Right hindlimb (tissue), 1 donor: ENCODE measurements around the gene SPAG7.
A peak's percentile ranks its signal among the peaks of the same experiment; 100 is the strongest.

Experiments
- DNase-seq: peaks from one replicate; pipeline ENCODE4 v3.0.0-alpha.2; 2018

SPAG7 gene

GRCh38 chr17:4967539-4968485 is at the start of gene SPAG7:
Gene SPAG7 (minus strand): TSS chr17:4967817. CDS start chr17:4967804, 13 bp downstream.
- DNase-seq = peak; percentile 98

GRCh38 chr17:5014357-5014756 is 46.7 kb upstream of the SPAG7 start:
- no peak for DNase-seq

- DNase-seq = no peak
Measured at GRCh38 chr17:5011928-5012327, 44.3 kb upstream of the SPAG7 start.

GRCh38 chr17:5003214-5003867 is 35.7 kb upstream of the SPAG7 start:
- no peak for DNase-seq

- DNase-seq = no peak
Measured at GRCh38 chr17:5002121-5002788, 34.6 kb upstream of the SPAG7 start.

- DNase-seq = peak; percentile 54
Measured at GRCh38 chr17:5000237-5000639, 32.6 kb upstream of the SPAG7 start.

GRCh38 chr17:4999430-5000093 is 31.9 kb upstream of the SPAG7 start:
- DNase-seq = no peak

GRCh38 chr17:4998732-4999429 is 31.3 kb upstream of the SPAG7 start:
- DNase-seq = no peak

GRCh38 chr17:4998027-4998731 is 30.6 kb upstream of the SPAG7 start:
- DNase-seq = peak; percentile 40

- DNase-seq = peak; percentile 95
Measured at GRCh38 chr17:4997302-4998026, 29.8 kb upstream of the SPAG7 start, which contains the start of the genes INCA1 and KIF1C. Gene INCA1 (minus strand): TSS chr17:4997522. CDS start chr17:4994437, 3,085 bp downstream. Gene KIF1C (plus strand): TSS chr17:4997950. CDS start chr17:5000247, 2,297 bp downstream.

GRCh38 chr17:4994081-4994595 is 26.5 kb upstream of the SPAG7 start:
- no peak for DNase-seq

- peak; percentile 54 for DNase-seq
Measured at GRCh38 chr17:4987767-4988567, 20.4 kb upstream of the SPAG7 start.

- DNase-seq = peak; percentile 89
Measured at GRCh38 chr17:4986951-4987766, 19.5 kb upstream of the SPAG7 start, which contains the start of gene CAMTA2. Gene CAMTA2 (minus strand): TSS chr17:4987675. CDS start chr17:4986222, 1,453 bp downstream.

GRCh38 chr17:4986403-4986802 is 18.8 kb upstream of the SPAG7 start:
- no peak for DNase-seq

GRCh38 chr17:4982305-4982704 is 14.7 kb upstream of the SPAG7 start:
- DNase-seq = no peak

- DNase-seq = no peak
Measured at GRCh38 chr17:4980644-4981216, 13.1 kb upstream of the SPAG7 start.

- no peak for DNase-seq
Measured at GRCh38 chr17:4978726-4979125, 11.1 kb upstream of the SPAG7 start.

GRCh38 chr17:4974115-4974670 is 6.6 kb upstream of the SPAG7 start:
- no peak for DNase-seq
